ENCODE measurements around the gene WNK1. TPM values are rescaled to one million over a fixed set of nuclear protein-coding genes. Genes with fewer than 3 reads are reported as not detected.

WNK1 gene
- total and polyA plus RNA-seq, 12 donors, result 14.2 to 315 (median 123) TPM

DNA sequence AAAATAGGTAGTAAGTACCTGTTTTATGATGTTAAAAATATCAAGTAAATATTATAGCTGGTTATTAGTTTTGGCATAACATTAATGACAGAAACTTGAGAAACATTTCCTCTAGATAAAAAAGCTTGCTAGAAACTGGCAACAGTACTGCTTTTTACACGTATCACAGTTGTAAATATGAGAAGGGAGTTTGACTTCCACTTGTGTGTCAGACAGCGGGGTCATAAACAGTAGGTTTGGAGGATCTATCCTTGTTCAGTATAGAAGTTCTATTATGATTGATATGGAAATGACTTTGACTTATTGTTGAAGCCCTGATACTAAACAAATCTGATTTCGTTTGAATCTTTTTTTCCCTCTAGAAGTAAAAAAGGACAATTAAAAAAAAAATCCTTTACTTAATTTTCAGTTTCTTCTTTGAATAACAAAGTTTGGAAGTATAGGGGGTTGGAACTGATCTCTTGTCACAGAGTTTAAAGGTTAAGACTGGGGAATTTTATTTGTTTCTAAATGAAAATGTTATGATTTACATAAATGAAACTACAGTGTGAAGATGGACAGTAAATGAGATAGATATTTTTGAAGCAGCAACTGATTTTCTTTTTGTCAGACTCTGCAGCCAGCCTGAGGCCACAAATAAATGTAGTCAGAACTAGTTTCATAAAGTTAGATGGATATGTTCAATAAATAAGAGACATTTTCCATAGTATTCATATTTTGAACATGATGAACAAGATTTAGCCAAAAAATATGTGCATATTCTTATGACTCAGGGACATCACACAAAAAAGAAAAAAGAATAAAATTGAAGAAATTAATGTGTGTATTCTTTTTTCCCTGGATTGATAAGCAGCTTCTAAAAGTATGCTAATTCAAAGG lies 50.1 kb downstream of the WNK1 start:
- Histone ChIP-seq H3K36me3 (replicated peaks in 1 of 2) (no peaks in the 10 kb centered on the region), H3K9me3 (replicated peaks in 1 of 3) (no peaks in the 10 kb centered on the region), H3K4me1 (replicated peaks in 1 of 2) (peaks cover 6 to 60% of the 10 kb centered on the region in 2 donors), H3K27me3 (no peaks in the 10 kb centered on the region), H3K4me3 (no peak overlapping the region), H3K27ac (no peak overlapping the region)
- no peak for TF ChIP-seq POLR2A (IDR thresholded peaks at IDR 0.05)
- intact Hi-C loops (cut with DNase I), result no loop called here
- WGBS, 4 donors, result 34 to 44% (median 41%) methylated on average over 3 of the region's 3 CpGs
- DNase-seq, result no peak

- intact Hi-C loops (cut with DNase I), result no loop called here
Measured at GRCh38 chr12:805022-805632, 52.7 kb downstream of the WNK1 start.

GRCh38 chr12:806200-806791 lies 53.9 kb downstream of the WNK1 start:
- WGBS, 4 donors, result 70 to 76% (median 72%) methylated on average over 3 of the region's 3 CpGs
- DNase-seq, result no peak
- H3K4me1 ChIP-seq (replicated peaks in 1 of 2), result peaks cover 14 to 66% of the 10 kb centered on the region in 2 donors
- peak overlapping the region in 2 of 5 donors; percentile 35 to 42 for H3K27ac ChIP-seq
- intact Hi-C loops (cut with DNase I), result no loop called here
- H3K27me3 ChIP-seq, result no peaks in the 10 kb centered on the region
- H3K36me3 ChIP-seq (replicated peaks in 1 of 2), result no peaks in the 10 kb centered on the region
- TF ChIP-seq POLR2A (IDR thresholded peaks at IDR 0.05) (no peak), CTCF (IDR thresholded peaks at IDR 0.05) (no peak)
- H3K9me3 ChIP-seq (replicated peaks in 1 of 3), result no peaks in the 10 kb centered on the region
- no peak overlapping the region for H3K4me3 ChIP-seq

More at GRCh38 chr12:805022-805632, 52.7 kb downstream of the WNK1 start:
- no peaks in the 10 kb centered on the region for H3K27me3 ChIP-seq
- no peak overlapping the region for H3K27ac ChIP-seq
- peaks cover 6 to 60% of the 10 kb centered on the region in 2 donors for H3K4me1 ChIP-seq (replicated peaks in 1 of 2)
- TF ChIP-seq CTCF (IDR thresholded peaks at IDR 0.05), result no peak
- no peak for TF ChIP-seq POLR2A (IDR thresholded peaks at IDR 0.05)
- no peak overlapping the region for H3K4me3 ChIP-seq
- H3K9me3 ChIP-seq (replicated peaks in 1 of 3), result no peaks in the 10 kb centered on the region
- no peak for DNase-seq
- no peaks in the 10 kb centered on the region for H3K36me3 ChIP-seq (replicated peaks in 1 of 2)
- WGBS, 4 donors, result 71 to 84% (median 77%) methylated on average over 3 of the region's 3 CpGs

GRCh38 chr12:807041-807735 lies 54.8 kb downstream of the WNK1 start:
- H3K4me1 ChIP-seq (replicated peaks in 1 of 2), result peaks cover 14 to 59% of the 10 kb centered on the region in 2 donors
- no peaks in the 10 kb centered on the region for H3K9me3 ChIP-seq (replicated peaks in 1 of 3)
- 65 to 78% (median 74%) methylated on average over 2 of the region's 2 CpGs for whole genome bisulfite sequencing, 4 donors
- no peak for TF ChIP-seq CTCF (IDR thresholded peaks at IDR 0.05)
- TF ChIP-seq POLR2A (IDR thresholded peaks at IDR 0.05), result no peak
- H3K27me3 ChIP-seq, result no peaks in the 10 kb centered on the region
- intact Hi-C loops (cut with DNase I), result no loop called here
- H3K4me3 ChIP-seq, result no peak overlapping the region
- no peaks in the 10 kb centered on the region for H3K36me3 ChIP-seq (replicated peaks in 1 of 2)
- peak overlapping the region in 2 of 5 donors; percentile 35 to 42 for H3K27ac ChIP-seq
- no peak for DNase-seq

Measured in adrenal gland (tissue), 12 donors.